IMR-90 (cell line): ENCODE data around the gene CDC34. TPM values are rescaled to one million over a fixed set of nuclear protein-coding genes. Genes with fewer than 3 reads are reported as not detected.
A peak's percentile ranks its signal among the peaks of the same experiment; 100 is the strongest.

Experiments used
- ATAC-seq: fragments of 200-7000 bp; cut with Tn5 transposase; 2 replicates; pipeline ENCODE4 v1.9.1; 2020; ENCODE audit warnings: low read depth, mild to moderate bottlenecking, moderate library complexity
- BruUV-seq: library from RNA; stranded (reverse); fragments of 400-500 nt; replicated peaks from 2 replicates; lab custom pipeline; 2021; lab: Mats Ljungman, UMichigan
- CTCF ChIA-PET: fragments of 300-600 bp; formaldehyde crosslinking; extraction: SDS; loops from one replicate; lab custom pipeline; 2021; ENCODE audit warnings: antibody characterized with exemption; lab: Yijun Ruan, JAX
- POLR2A ChIA-PET: fragments of 300-600 bp; sonication (Branson Sonifier 250); formaldehyde crosslinking; loops from one replicate; lab custom pipeline; 2022; ENCODE audit warnings: antibody characterized with exemption; ENCODE audit not compliant: unreplicated experiment; lab: Charles Lee
- DNase-seq: peaks from one replicate; pipeline ENCODE4 v3.0.0; 2013
- H2AFZ ChIP-seq: replicated peaks from 2 replicates; pipeline ENCODE3; 2013; ENCODE audit warnings: low read length, mild to moderate bottlenecking; ENCODE audit not compliant: poor library complexity
- H2AK5ac ChIP-seq: 2 replicates; pipeline ENCODE4 v1.6.1; 2013; ENCODE audit warnings: low read depth, low read length, inconsistent platforms
- H2AK9ac ChIP-seq: replicated peaks from 2 replicates; pipeline ENCODE3; 2013; ENCODE audit warnings: mild to moderate bottlenecking, low read depth, low read length, moderate library complexity; ENCODE audit not compliant: poor library complexity
- H2BK120ac ChIP-seq: 2 replicates; pipeline ENCODE4 v1.6.1; 2013; ENCODE audit warnings: low read depth, low read length, inconsistent platforms
- H2BK15ac ChIP-seq: 3 replicates; pipeline ENCODE4 v1.6.1; 2013; ENCODE audit warnings: low read depth, low read length, inconsistent platforms
- H2BK20ac ChIP-seq: 2 replicates; pipeline ENCODE4 v1.6.1; 2013; ENCODE audit warnings: low read depth, mild to moderate bottlenecking, inconsistent platforms, low read length, moderate library complexity
- H2BK5ac ChIP-seq: 2 replicates; pipeline ENCODE4 v1.6.1; 2013; ENCODE audit warnings: mild to moderate bottlenecking, low read depth, low read length, inconsistent platforms; ENCODE audit not compliant: poor library complexity, severe bottlenecking
- H3K14ac ChIP-seq: replicated peaks from 2 replicates; pipeline ENCODE4 v1.6.1; 2013; ENCODE audit warnings: low read depth, low read length, inconsistent platforms
- H3K18ac ChIP-seq: 2 replicates; pipeline ENCODE4 v1.6.1; 2013; ENCODE audit warnings: low read depth, low read length, control low read depth
- H3K23ac ChIP-seq: 2 replicates; pipeline ENCODE4 v1.6.1; 2013; ENCODE audit warnings: low read depth, low read length, inconsistent platforms
- H3K27ac ChIP-seq: 2 replicates; pipeline ENCODE4 v1.5.1; 2013; ENCODE audit warnings: mild to moderate bottlenecking, control low read depth, low read length; ENCODE audit not compliant: insufficient read depth
- H3K27me3 ChIP-seq: 2 replicates; pipeline ENCODE4 v1.6.1; 2013; ENCODE audit warnings: low read length; ENCODE audit not compliant: control insufficient read depth, insufficient read depth
- H3K36me3 ChIP-seq: 2 replicates; pipeline ENCODE4 v1.6.1; 2013; ENCODE audit warnings: low read length, mixed read lengths; ENCODE audit not compliant: control insufficient read depth, insufficient read depth
- H3K4ac ChIP-seq: 2 replicates; pipeline ENCODE4 v1.6.1; 2013; ENCODE audit warnings: low read depth, low read length, inconsistent platforms
- H3K4me1 ChIP-seq: 2 replicates; pipeline ENCODE4 v1.6.1; 2013; ENCODE audit warnings: low read length, mixed read lengths; ENCODE audit not compliant: control insufficient read depth, insufficient read depth
- H3K4me2 ChIP-seq: 2 replicates; pipeline ENCODE4 v1.6.1; 2013; ENCODE audit warnings: low read depth, mild to moderate bottlenecking, control low read depth, low read length, moderate library complexity
- H3K4me3 ChIP-seq: 2 replicates; pipeline ENCODE4 v1.5.1; 2013; ENCODE audit warnings: low read depth, mild to moderate bottlenecking, control low read depth, low read length, moderate library complexity; ENCODE audit not compliant: insufficient read depth
- H3K56ac ChIP-seq: 2 replicates; pipeline ENCODE4 v1.6.1; 2013; ENCODE audit warnings: low read length, inconsistent platforms; ENCODE audit not compliant: insufficient read depth; ENCODE audit errors: extremely low read depth
- H3K79me1 ChIP-seq, 2 experiments: 2 replicates each; pipeline ENCODE4 v1.6.1; 2013; ENCODE audit warnings: low read length in 2 of 2, inconsistent platforms in 1 of 2, low read depth in 1 of 2
- H3K9ac ChIP-seq: 2 replicates; pipeline ENCODE4 v1.6.1; 2013; ENCODE audit warnings: low read depth, low read length, control low read depth
- H3K9me1 ChIP-seq: 2 replicates; pipeline ENCODE4 v1.6.1; 2013; ENCODE audit warnings: low read length, inconsistent platforms; ENCODE audit not compliant: insufficient read depth
- H3K9me3 ChIP-seq: 2 replicates; pipeline ENCODE4 v1.6.1; 2013; ENCODE audit warnings: low read length; ENCODE audit not compliant: control insufficient read depth, insufficient read depth
- H4K20me1 ChIP-seq: 2 replicates; pipeline ENCODE4 v1.6.1; 2013; ENCODE audit warnings: low read length, inconsistent platforms; ENCODE audit not compliant: insufficient read depth
- H4K5ac ChIP-seq: 2 replicates; pipeline ENCODE4 v1.6.1; 2013; ENCODE audit warnings: mild to moderate bottlenecking, low read depth, low read length, control low read depth
- H4K8ac ChIP-seq, 2 experiments: 2 replicates each; pipeline ENCODE4 v1.6.1; 2013; ENCODE audit warnings: low read depth in 2 of 2, low read length in 2 of 2, control low read depth in 1 of 2, inconsistent platforms in 1 of 2
- H4K91ac ChIP-seq: 2 replicates; pipeline ENCODE4 v1.6.1; 2013; ENCODE audit warnings: low read depth, low read length, inconsistent platforms; ENCODE audit not compliant: insufficient read depth
- CEBPB ChIP-seq: IDR thresholded peaks from 2 replicates; pipeline ENCODE4 v1.6.1; 2012; ENCODE audit warnings: low read depth, low read length, improper control_type of control experiment
- CHD1 ChIP-seq: IDR thresholded peaks from 2 replicates; pipeline ENCODE4 v1.6.1; 2012; ENCODE audit warnings: low read depth, low read length, improper control_type of control experiment
- MAFK ChIP-seq: IDR thresholded peaks from 2 replicates; pipeline ENCODE4 v1.6.1; 2012; ENCODE audit warnings: low read depth, low read length, improper control_type of control experiment
- MAZ ChIP-seq: IDR thresholded peaks from 2 replicates; pipeline ENCODE4 v1.6.1; 2012; ENCODE audit warnings: low read depth, mild to moderate bottlenecking, low read length, improper control_type of control experiment, moderate library complexity, borderline replicate concordance
- MXI1 ChIP-seq: IDR thresholded peaks from 2 replicates; pipeline ENCODE4 v1.6.1; 2012; ENCODE audit warnings: low read depth, mild to moderate bottlenecking, low read length, moderate library complexity, borderline replicate concordance
- NFE2L2 ChIP-seq: fragments of 150-350 bp; IDR thresholded peaks from 2 replicates; pipeline ENCODE4 v1.6.1; 2016; ENCODE audit warnings: low read depth, mild to moderate bottlenecking, low read length
- POLR2A ChIP-seq: IDR thresholded peaks from 2 replicates; pipeline ENCODE4 v1.6.1; 2012; ENCODE audit warnings: mild to moderate bottlenecking, low read depth, low read length
- RCOR1 ChIP-seq: IDR thresholded peaks from 2 replicates; pipeline ENCODE4 v1.6.1; 2012; ENCODE audit warnings: mild to moderate bottlenecking, low read length, improper control_type of control experiment; ENCODE audit not compliant: insufficient replicate concordance
- WGBS, 2 experiments: methylation state at CpG; one replicate each; pipeline versions ENCODE4 v1.1.5 to v1.1.7; 2013; ENCODE audit warnings: missing lambda C conversion rate in 2 of 2; ENCODE audit not compliant: insufficient read length in 1 of 2; ENCODE audit errors: extremely low coverage in 2 of 2; 5-methylcytosine and 5-hydroxymethylcytosine counted together
- dilution Hi-C: fragments of 300-500 bp; cut with HindIII; formaldehyde crosslinking; loops from one replicate; pipeline ENCODE4 v1.14.3; 2018; ENCODE audit warnings: low sequenced_read_pairs; ENCODE audit not compliant: unreplicated experiment
- in situ Hi-C: fragments of 300-500 bp; cut with MboI; formaldehyde crosslinking; loops from 3 replicates; pipeline ENCODE4 v1.14.3; 2019; ENCODE audit warnings: low sequenced_read_pairs, inconsistent platforms, mixed read lengths
- intact Hi-C: fragments of 100-400 bp; cut with micrococcal nuclease; formaldehyde crosslinking; loops from 2 replicates; pipeline ENCODE4 v1.10.0; 2022
- polyA plus RNA-seq, 3 experiments: library from polyadenylated mRNA; depleted of rRNA; stranded (reverse); fragments of >200 nt; gene quantifications; 2 replicates each; pipeline ENCODE4 v1.2.3, GENCODE V29; 2012; ENCODE audit warnings: low replicate concordance in 1 of 3
- total RNA-seq: library from RNA; depleted of rRNA; stranded (reverse); fragments of >200 nt; gene quantifications from 2 replicates; pipeline ENCODE4 v1.2.3, GENCODE V29; 2012
- TF ChIP-seq, protein P1 (sequence below): conservative IDR thresholded peaks from 2 replicates; pipeline ENCODE4 v1.5.1; 2012; ENCODE audit warnings: mild to moderate bottlenecking, low read depth, low read length, improper control_type of control experiment
- TF ChIP-seq, protein P2 (sequence below): fragments of 150-350 bp; IDR thresholded peaks from 2 replicates; pipeline ENCODE4 v1.6.1; 2016; ENCODE audit warnings: low read depth, mild to moderate bottlenecking, low read length, moderate library complexity, borderline replicate concordance

Gene CDC34
- total and polyA plus RNA-seq, 2 of the 4 experiments (the other 2 are of a cell fraction) = 35.7 to 68.9 TPM

DNA sequence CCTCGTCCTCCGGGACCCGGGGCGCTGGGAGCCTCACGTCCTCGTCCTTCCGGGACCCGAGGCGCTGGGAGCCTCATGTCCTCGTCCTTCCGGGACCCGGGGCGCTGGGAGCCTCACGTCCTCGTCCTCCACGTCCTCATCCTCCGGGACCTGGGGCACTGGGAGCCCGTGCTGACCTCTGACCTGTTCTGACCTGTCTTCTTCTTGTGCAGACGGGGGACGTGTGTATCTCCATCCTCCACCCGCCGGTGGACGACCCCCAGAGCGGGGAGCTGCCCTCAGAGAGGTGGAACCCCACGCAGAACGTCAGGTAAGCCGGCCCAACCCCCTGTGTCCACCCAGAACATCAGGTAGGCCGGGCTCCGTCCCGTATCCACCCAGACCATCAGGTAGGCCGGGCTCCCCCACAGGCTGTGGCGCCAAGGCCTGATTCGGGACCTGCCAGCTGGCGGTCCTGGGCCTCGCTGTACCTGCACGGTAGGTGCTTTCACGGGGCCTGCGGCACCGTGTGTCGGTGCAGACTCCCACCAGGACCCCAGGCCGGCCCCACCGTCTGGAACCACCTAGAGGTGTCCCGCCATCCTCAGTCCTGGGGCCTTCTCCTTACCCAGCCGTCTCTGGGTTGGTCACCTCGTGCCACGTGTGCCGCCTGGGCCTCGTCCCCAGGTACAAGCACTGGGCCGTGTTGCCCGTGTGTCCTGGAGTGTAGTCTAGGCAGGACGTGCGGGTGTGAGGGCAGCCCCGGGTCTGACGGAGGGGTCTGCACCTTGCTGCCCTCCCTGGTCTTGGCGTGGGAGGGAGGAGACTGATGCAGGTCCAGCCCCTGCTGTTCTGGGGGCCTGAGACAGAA lies 4.7 kb downstream of the CDC34 start:
- no peak for TF ChIP-seq CEBPB
- no peak for TF ChIP-seq MAZ
- TF ChIP-seq RCOR1 = no peak
- TF ChIP-seq MXI1 = no peak
- no peak for TF ChIP-seq POLR2A
- TF ChIP-seq, protein P1, sequence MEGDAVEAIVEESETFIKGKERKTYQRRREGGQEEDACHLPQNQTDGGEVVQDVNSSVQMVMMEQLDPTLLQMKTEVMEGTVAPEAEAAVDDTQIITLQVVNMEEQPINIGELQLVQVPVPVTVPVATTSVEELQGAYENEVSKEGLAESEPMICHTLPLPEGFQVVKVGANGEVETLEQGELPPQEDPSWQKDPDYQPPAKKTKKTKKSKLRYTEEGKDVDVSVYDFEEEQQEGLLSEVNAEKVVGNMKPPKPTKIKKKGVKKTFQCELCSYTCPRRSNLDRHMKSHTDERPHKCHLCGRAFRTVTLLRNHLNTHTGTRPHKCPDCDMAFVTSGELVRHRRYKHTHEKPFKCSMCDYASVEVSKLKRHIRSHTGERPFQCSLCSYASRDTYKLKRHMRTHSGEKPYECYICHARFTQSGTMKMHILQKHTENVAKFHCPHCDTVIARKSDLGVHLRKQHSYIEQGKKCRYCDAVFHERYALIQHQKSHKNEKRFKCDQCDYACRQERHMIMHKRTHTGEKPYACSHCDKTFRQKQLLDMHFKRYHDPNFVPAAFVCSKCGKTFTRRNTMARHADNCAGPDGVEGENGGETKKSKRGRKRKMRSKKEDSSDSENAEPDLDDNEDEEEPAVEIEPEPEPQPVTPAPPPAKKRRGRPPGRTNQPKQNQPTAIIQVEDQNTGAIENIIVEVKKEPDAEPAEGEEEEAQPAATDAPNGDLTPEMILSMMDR = no peak
- TF ChIP-seq, protein P2, sequence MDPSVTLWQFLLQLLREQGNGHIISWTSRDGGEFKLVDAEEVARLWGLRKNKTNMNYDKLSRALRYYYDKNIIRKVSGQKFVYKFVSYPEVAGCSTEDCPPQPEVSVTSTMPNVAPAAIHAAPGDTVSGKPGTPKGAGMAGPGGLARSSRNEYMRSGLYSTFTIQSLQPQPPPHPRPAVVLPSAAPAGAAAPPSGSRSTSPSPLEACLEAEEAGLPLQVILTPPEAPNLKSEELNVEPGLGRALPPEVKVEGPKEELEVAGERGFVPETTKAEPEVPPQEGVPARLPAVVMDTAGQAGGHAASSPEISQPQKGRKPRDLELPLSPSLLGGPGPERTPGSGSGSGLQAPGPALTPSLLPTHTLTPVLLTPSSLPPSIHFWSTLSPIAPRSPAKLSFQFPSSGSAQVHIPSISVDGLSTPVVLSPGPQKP = no peak
- no peak for TF ChIP-seq MAFK
- no peak for TF ChIP-seq CHD1
- no peak for TF ChIP-seq NFE2L2
- H3K9ac ChIP-seq = no peak overlapping the region
- H3K4ac ChIP-seq = no peak overlapping the region
- H2BK20ac ChIP-seq = no peak overlapping the region
- H4K91ac ChIP-seq = no peak overlapping the region
- no peak overlapping the region for H3K23ac ChIP-seq
- no TSS peak for BruUV-seq
- H3K56ac ChIP-seq = no peak overlapping the region
- peaks cover 40% of the 10 kb centered on the region for H3K36me3 ChIP-seq
- ChIA-PET POLR2A (no interaction called here), CTCF (no interaction called here)
- ATAC-seq = no peak
- H4K8ac ChIP-seq = no peak overlapping the region
- no peak overlapping the region for H3K14ac ChIP-seq
- intact Hi-C loops = no loop called here
- peaks cover 11 to 51% of the 10 kb centered on the region in 2 experiments for H3K79me1 ChIP-seq
- H3K9me1 ChIP-seq = no peaks in the 10 kb centered on the region
- in situ Hi-C loops = no loop called here
- 91% methylated on average over 35 of the region's 55 CpGs; no CpG with 5 or more reads in 1 of the 2 experiments for WGBS, 2 experiments
- peaks cover 52% of the 10 kb centered on the region for H4K20me1 ChIP-seq
- no peak overlapping the region for H2AFZ ChIP-seq
- H3K27ac ChIP-seq = no peak overlapping the region
- dilution Hi-C loops = no loop called here
- DNase-seq = no peak
- no peak overlapping the region for H2BK120ac ChIP-seq
- peaks cover 8% of the 10 kb centered on the region for H3K4me1 ChIP-seq
- H3K9me3 ChIP-seq = no peaks in the 10 kb centered on the region
- no peak overlapping the region for H3K4me2 ChIP-seq
- H3K18ac ChIP-seq = no peak overlapping the region
- no peak overlapping the region for H2BK5ac ChIP-seq
- peak overlapping the region; percentile 28 for H2AK9ac ChIP-seq
- no peak overlapping the region for H3K4me3 ChIP-seq
- no peak overlapping the region for H4K5ac ChIP-seq
- no peaks in the 10 kb centered on the region for H3K27me3 ChIP-seq
- no peak overlapping the region for H2BK15ac ChIP-seq
- H2AK5ac ChIP-seq = no peak overlapping the region
